Colonic mucosa (tissue), 4 donors: ENCODE measurements around the gene PIK3IP1. TPM values are rescaled to one million over a fixed set of nuclear protein-coding genes. Genes with fewer than 3 reads are reported as not detected.
A peak's percentile ranks its signal among the peaks of the same experiment; 100 is the strongest.

ENCODE experiments used
- DNase-seq: peaks from one replicate; pipeline ENCODE4 v3.0.0-alpha.2; 2020
- H3K27ac ChIP-seq: fragments of 200-600 bp; one replicate; pipeline ENCODE4 v1.8.0; 2021
- H3K27me3 ChIP-seq: fragments of 200-600 bp; one replicate; pipeline ENCODE4 v1.8.0; 2021
- H3K36me3 ChIP-seq: fragments of 200-600 bp; one replicate; pipeline ENCODE4 v1.8.0; 2021
- H3K4me1 ChIP-seq: fragments of 200-600 bp; one replicate; pipeline ENCODE4 v1.8.0; 2021; ENCODE audit warnings: mild to moderate bottlenecking
- H3K4me3 ChIP-seq: fragments of 200-600 bp; one replicate; pipeline ENCODE4 v1.8.0; 2021
- H3K9ac ChIP-seq, 2 donors: one replicate each; pipeline ENCODE4 v1.7.0; 2013; ENCODE audit warnings: control low read depth in 2 of 2, low read depth in 2 of 2, low read length in 2 of 2
- H3K9me3 ChIP-seq: fragments of 200-600 bp; one replicate; pipeline ENCODE4 v1.8.0; 2021
- CTCF ChIP-seq: fragments of 200-600 bp; IDR thresholded peaks from one replicate; pipeline ENCODE4 v1.8.0; 2022; ENCODE audit warnings: antibody characterized with exemption, mild to moderate bottlenecking
- intact Hi-C: fragments of 100-400 bp; cut with DNase I; formaldehyde crosslinking; loops from one replicate; pipeline ENCODE4 v1.14.1; 2022
- total RNA-seq, 2 donors: library from RNA; stranded (reverse); fragmentation: NEBNext Ultra II Directional in 1 of 2; extraction: Animal tissue kit (Norgen Biotek cat#: 25700) in 1 of 2; gene quantifications; one replicate each; pipeline ENCODE4 v1.2.1, GENCODE V29; 2021
- donor health status: healthy.
- donor health status: DM: no; HTN: no; CAD: no.
- donor health status: DM: no; HTN: no; CAD: no.

The PIK3IP1 gene
- total RNA-seq, 2 donors from 2014 or later, result 8.4 to 15.1 TPM

GRCh38 chr22:31305194-31305593 lies 12.9 kb upstream of the PIK3IP1 start:
- peaks cover 11% of the 10 kb centered on the region for H3K4me1 ChIP-seq
- no peak overlapping the region for H3K9ac ChIP-seq
- H3K27me3 ChIP-seq, result no peaks in the 10 kb centered on the region
- H3K4me3 ChIP-seq, result no peak overlapping the region
- no peak for DNase-seq
- intact Hi-C loops, result no loop called here
- no peaks in the 10 kb centered on the region for H3K9me3 ChIP-seq
- no peaks in the 10 kb centered on the region for H3K36me3 ChIP-seq
- no peak overlapping the region for H3K27ac ChIP-seq
- TF ChIP-seq CTCF, result no peak

GRCh38 chr22:31302537-31302936 lies 10.2 kb upstream of the PIK3IP1 start:
- H3K36me3 ChIP-seq, result no peaks in the 10 kb centered on the region
- no peaks in the 10 kb centered on the region for H3K9me3 ChIP-seq
- TF ChIP-seq CTCF, result no peak
- H3K27ac ChIP-seq, result no peak overlapping the region
- intact Hi-C loops, result no loop called here
- peaks cover 11% of the 10 kb centered on the region for H3K4me1 ChIP-seq
- H3K4me3 ChIP-seq, result no peak overlapping the region
- H3K9ac ChIP-seq, result no peak overlapping the region
- H3K27me3 ChIP-seq, result no peaks in the 10 kb centered on the region
- no peak for DNase-seq

GRCh38 chr22:31302006-31302405 lies 9.7 kb upstream of the PIK3IP1 start:
- DNase-seq, result no peak
- no peak overlapping the region for H3K4me3 ChIP-seq
- no peaks in the 10 kb centered on the region for H3K36me3 ChIP-seq
- no peak overlapping the region for H3K9ac ChIP-seq
- peaks cover 14% of the 10 kb centered on the region for H3K4me1 ChIP-seq
- H3K27ac ChIP-seq, result no peak overlapping the region
- H3K9me3 ChIP-seq, result no peaks in the 10 kb centered on the region
- no peaks in the 10 kb centered on the region for H3K27me3 ChIP-seq
- intact Hi-C loops, result no loop called here
- TF ChIP-seq CTCF, result no peak

- Histone ChIP-seq H3K27ac (no peak overlapping the region), H3K36me3 (no peaks in the 10 kb centered on the region), H3K9ac (no peak overlapping the region), H3K9me3 (no peaks in the 10 kb centered on the region), H3K4me3 (no peak overlapping the region), H3K4me1 (peaks cover 23% of the 10 kb centered on the region), H3K27me3 (no peaks in the 10 kb centered on the region)
- intact Hi-C loops, result no loop called here
- no peak for TF ChIP-seq CTCF
- DNase-seq, result no peak
Measured at GRCh38 chr22:31300896-31301295, 8.6 kb upstream of the PIK3IP1 start.

GRCh38 chr22:31295831-31296657 lies 3.8 kb upstream of the PIK3IP1 start:
- Histone ChIP-seq H3K9me3 (no peaks in the 10 kb centered on the region), H3K4me3 (no peak overlapping the region), H3K27me3 (no peaks in the 10 kb centered on the region), H3K36me3 (no peaks in the 10 kb centered on the region), H3K9ac (peak overlapping the region in 1 of 2 donors; percentile 36), H3K4me1 (peaks cover 14% of the 10 kb centered on the region), H3K27ac (peak overlapping the region; percentile 64)
- no peak for DNase-seq
- no peak for TF ChIP-seq CTCF
- intact Hi-C loops, result no loop called here
